HCT116 (cell line): ENCODE results near the gene OPCML. TPM values are rescaled to one million over a fixed set of nuclear protein-coding genes. Genes with fewer than 3 reads are reported as not detected.

Experiments used
- ATAC-seq: fragments of 200-7000 bp; cut with Tn5 transposase; 2 replicates; pipeline ENCODE4 v1.9.1; 2020; ENCODE audit warnings: mild to moderate bottlenecking, moderate library complexity
- BruUV-seq: library from RNA; stranded (reverse); fragments of 400-500 nt; replicated peaks from 2 replicates; lab custom pipeline; 2021; lab: Mats Ljungman, UMichigan
- CTCF ChIA-PET: fragments of 300-600 bp; sonication (Branson Sonifier 250); formaldehyde crosslinking; loops from one replicate; lab custom pipeline; 2021; ENCODE audit warnings: antibody characterized with exemption; lab: Charles Lee
- POLR2A ChIA-PET: fragments of 300-600, 350-600 bp; sonication (Branson Sonifier 250); formaldehyde crosslinking; loops from one replicate; lab custom pipeline; 2021; ENCODE audit warnings: antibody characterized with exemption; lab: Charles Lee
- RAD21 ChIA-PET, 2 experiments: fragments of 300-600 bp; sonication (Branson Sonifier 250); formaldehyde crosslinking; loops; one replicate each; lab custom pipeline; 2023; ENCODE audit warnings: low total read pairs in 2 of 2; ENCODE audit not compliant: uncharacterized antibody in 2 of 2, unreplicated experiment in 2 of 2, low non-redundant PET in 1 of 2; lab: Charles Lee
- DNase-seq: peaks from one replicate; pipeline ENCODE4 v3.0.0-alpha.2; 2010; ENCODE audit warnings: low read depth, low spot score
- H2AFZ ChIP-seq: fragments of 200-600 bp; shearing (Covaris generic), sonication (generic); 2 replicates; pipeline ENCODE4 v1.6.1; 2017; ENCODE audit warnings: low read depth, mixed run types, mixed read lengths, antibody characterized with exemption, low read length; ENCODE audit not compliant: poor library complexity, severe bottlenecking
- H3K27ac ChIP-seq: 2 replicates; pipeline ENCODE4 v1.5.1; 2012; ENCODE audit warnings: low read depth, low read length
- H3K27me3 ChIP-seq: fragments of 200-600 bp; sonication (generic); 2 replicates; pipeline ENCODE4 v1.6.1; 2016; ENCODE audit warnings: mixed run types, low read length, mixed read lengths; ENCODE audit not compliant: insufficient read depth
- H3K36me3 ChIP-seq, 2 experiments: fragments of 200-500 bp in 1 of 2; fragments of 200-600 bp in 1 of 2; sonication (Bioruptor generic) in 1 of 2; sonication (generic) in 1 of 2; 2 replicates each; pipeline versions ENCODE4 v1.5.1 to v1.6.1; 2014 to 2016; ENCODE audit warnings: low read length in 2 of 2, inconsistent platforms in 1 of 2, mixed read lengths in 1 of 2, mixed run types in 1 of 2; ENCODE audit not compliant: insufficient read depth in 2 of 2, control insufficient read depth in 1 of 2
- H3K4me1 ChIP-seq, 2 experiments: fragments of 200-600 bp in 1 of 2; sonication (generic) in 1 of 2; 2 replicates each; pipeline versions ENCODE4 v1.5.1 to v1.6.1; 2012 to 2017; ENCODE audit warnings: low read length in 2 of 2, inconsistent platforms in 1 of 2, mild to moderate bottlenecking in 1 of 2, mixed read lengths in 1 of 2, mixed run types in 1 of 2, moderate library complexity in 1 of 2; ENCODE audit not compliant: insufficient read depth in 2 of 2, control insufficient read depth in 1 of 2
- H3K4me2 ChIP-seq: fragments of 200-600 bp; sonication (generic); 2 replicates; pipeline ENCODE4 v1.6.1; 2017; ENCODE audit warnings: mixed run types, low read length, mixed read lengths
- H3K4me3 ChIP-seq, 2 experiments: fragments of 200-600 bp in 1 of 2; sonication (generic) in 1 of 2; replicated peaks in 1 of 2; 2 replicates each; pipeline ENCODE4 v1.5.1; 2011 to 2016; ENCODE audit warnings: low read length in 2 of 2, control low read depth in 1 of 2, low read depth in 1 of 2, mild to moderate bottlenecking in 1 of 2, mixed read lengths in 1 of 2, mixed run types in 1 of 2
- H3K79me2 ChIP-seq: fragments of 200-600 bp; sonication (generic); 2 replicates; pipeline ENCODE4 v1.6.1; 2017; ENCODE audit warnings: mild to moderate bottlenecking, mixed run types, low read length, moderate library complexity, mixed read lengths; ENCODE audit not compliant: insufficient read depth
- H3K9ac ChIP-seq: fragments of 200-600 bp; sonication (generic); 2 replicates; pipeline ENCODE4 v1.6.1; 2016; ENCODE audit warnings: low read length, mixed read lengths
- H3K9me2 ChIP-seq: fragments of 200-600 bp; sonication (generic), shearing (Covaris generic); 2 replicates; pipeline ENCODE4 v1.6.1; 2017; ENCODE audit warnings: mixed run types, mild to moderate bottlenecking, moderate library complexity; ENCODE audit not compliant: insufficient read depth
- H3K9me3 ChIP-seq, 2 experiments: fragments of 200-500 bp in 1 of 2; fragments of 200-600 bp in 1 of 2; sonication (Bioruptor generic) in 1 of 2; sonication (generic) in 1 of 2; 2 replicates each; pipeline ENCODE4 v1.6.1; 2014 to 2017; ENCODE audit warnings: low read length in 2 of 2, mixed read lengths in 2 of 2, inconsistent platforms in 1 of 2, low read depth in 1 of 2, mild to moderate bottlenecking in 1 of 2, mixed run types in 1 of 2, moderate library complexity in 1 of 2; ENCODE audit not compliant: control insufficient read depth in 1 of 2, insufficient read depth in 1 of 2
- H4K20me1 ChIP-seq: fragments of 200-600 bp; sonication (generic), shearing (Covaris generic); 2 replicates; pipeline ENCODE4 v1.6.1; 2017; ENCODE audit warnings: mixed run types, mild to moderate bottlenecking, moderate library complexity; ENCODE audit not compliant: insufficient read depth
- CTCF ChIP-seq, 3 experiments: fragments of 200-600 bp in 1 of 3; sonication (generic) in 1 of 3; IDR thresholded peaks in 2 of 3; conservative IDR thresholded peaks in 1 of 3; 2 replicates each; pipeline ENCODE4 v1.5.1; 2012 to 2017; ENCODE audit warnings: low read depth in 2 of 3, low read length in 2 of 3, antibody characterized with exemption in 1 of 3, borderline replicate concordance in 1 of 3, control low read depth in 1 of 3, mild to moderate bottlenecking in 1 of 3, mixed read lengths in 1 of 3, mixed run types in 1 of 3, moderate library complexity in 1 of 3; ENCODE audit not compliant: insufficient read depth in 1 of 3
- MAX ChIP-seq: IDR thresholded peaks from 2 replicates; pipeline ENCODE4 v1.6.1; 2012
- SP1 ChIP-seq: IDR thresholded peaks from 2 replicates; pipeline ENCODE4 v1.6.1; 2012; ENCODE audit warnings: low read depth
- TCF7L2 ChIP-seq: IDR thresholded peaks from 2 replicates; pipeline ENCODE4 v1.7.0; 2011; ENCODE audit warnings: borderline replicate concordance, inconsistent platforms; ENCODE audit not compliant: insufficient read depth, insufficient read length; ENCODE audit errors: extremely low read depth
- intact Hi-C: fragments of 100-400 bp; cut with micrococcal nuclease; formaldehyde crosslinking; loops from 2 replicates; pipeline ENCODE4 v1.10.0; 2022
- total RNA-seq: library from RNA; stranded (reverse); gene quantifications from one replicate; pipeline ENCODE4 v1.2.1, GENCODE V29; 2021; ENCODE audit not compliant: unreplicated experiment

OPCML gene
- total RNA-seq, 1 experiment from 2014 or later: not detected

- RAD21 ChIA-PET: no interaction called here
These were observed 666.7 kb downstream of the OPCML start for GRCh38 chr11:132865623-132866022.

More at GRCh38 chr11:132865623-132866022, 666.7 kb downstream of the OPCML start:
- intact Hi-C loops: no loop called here
- H3K27ac ChIP-seq: no peak overlapping the region
- ChIA-PET POLR2A (no interaction called here), CTCF (no interaction called here)
- no peak overlapping the region for H3K9ac ChIP-seq
- H4K20me1 ChIP-seq: no peaks in the 10 kb centered on the region
- no peaks in the 10 kb centered on the region for H3K27me3 ChIP-seq
- H3K4me2 ChIP-seq: no peak overlapping the region
- H3K9me2 ChIP-seq: no peaks in the 10 kb centered on the region
- TF ChIP-seq TCF7L2 (no peak), SP1 (no peak), MAX (no peak), CTCF (IDR thresholded peaks at IDR 0.05 in 2 of 3, conservative IDR thresholded peaks at IDR 0.05 in 1 of 3; ENCODE audit: borderline replicate concordance in 1 of 3, insufficient read depth in 1 of 3, low read depth in 2 of 3, low read length in 2 of 3) (no peak)
- no TSS peak for BruUV-seq
- no peak overlapping the region for H2AFZ ChIP-seq
- no peaks in the 10 kb centered on the region for H3K36me3 ChIP-seq
- no peaks in the 10 kb centered on the region for H3K4me1 ChIP-seq
- ATAC-seq: no peak
- no peaks in the 10 kb centered on the region for H3K79me2 ChIP-seq
- no peak for DNase-seq
- no peak overlapping the region for H3K4me3 ChIP-seq
- peaks cover 9 to 34% of the 10 kb centered on the region in 2 experiments; a peak in 2 of 4 replicates for H3K9me3 ChIP-seq
